Stimulated activated effector memory CD8-positive, alpha-beta T cell treated with anti-CD3 and anti-CD28 coated beads, Interleukin-12 subunit alpha, Interleukin-12 subunit beta, amount 100 ng/mL, for 72 hours (primary cell): ENCODE results near the gene SNAP29.

ENCODE experiments used
- ATAC-seq: fragments of 150-1000 bp; cut with Tn5 transposase; 2 replicates; pipeline ENCODE4 v1.10.0; 2021
- DNase-seq, 2 donors: peaks; one replicate each; pipeline ENCODE4 v3.0.0; 2021 to 2022; ENCODE audit warnings: low spot score in 2 of 2
- H3K27ac Mint-ChIP-seq: one replicate; pipeline ENCODE4 v1.8.0; 2022; ENCODE audit warnings: mild to moderate bottlenecking, mixed read lengths
- H3K36me3 Mint-ChIP-seq: one replicate; pipeline ENCODE4 v1.8.0; 2022; ENCODE audit warnings: mild to moderate bottlenecking, mixed read lengths
- H3K4me1 Mint-ChIP-seq: one replicate; pipeline ENCODE4 v1.8.0; 2022; ENCODE audit warnings: mixed read lengths
- H3K4me3 Mint-ChIP-seq: one replicate; pipeline ENCODE4 v1.8.0; 2022; ENCODE audit warnings: mild to moderate bottlenecking, mixed read lengths
- H3K9me3 Mint-ChIP-seq: one replicate; pipeline ENCODE4 v1.8.0; 2022; ENCODE audit warnings: mixed read lengths

Gene SNAP29

GRCh38 chr22:20868025-20868962 lies 9.5 kb downstream of the SNAP29 start:
- peak overlapping the region; percentile 86 for H3K27ac Mint-ChIP-seq
- DNase-seq (no peak), ATAC-seq (no peak)
- H3K9me3 Mint-ChIP-seq, result no peaks in the 10 kb centered on the region
- peaks cover 44% of the 10 kb centered on the region for H3K4me1 Mint-ChIP-seq
- H3K4me3 Mint-ChIP-seq, result no peak overlapping the region
- H3K36me3 Mint-ChIP-seq, result peaks cover 56% of the 10 kb centered on the region

GRCh38 chr22:20869234-20869633 lies 10.4 kb downstream of the SNAP29 start:
- ATAC-seq, result no peak
- Mint-ChIP-seq H3K4me1 (peaks cover 36% of the 10 kb centered on the region), H3K27ac (peak overlapping the region; percentile 81), H3K36me3 (peaks cover 60% of the 10 kb centered on the region), H3K4me3 (no peak overlapping the region), H3K9me3 (no peaks in the 10 kb centered on the region)
- DNase-seq, result no peak

- no peak for DNase-seq
- ATAC-seq, result no peak
- peaks cover 11% of the 10 kb centered on the region for H3K4me1 Mint-ChIP-seq
- no peak overlapping the region for H3K4me3 Mint-ChIP-seq
- peaks cover 87% of the 10 kb centered on the region for H3K36me3 Mint-ChIP-seq
- no peaks in the 10 kb centered on the region for H3K9me3 Mint-ChIP-seq
- H3K27ac Mint-ChIP-seq, result no peak overlapping the region
Observed at GRCh38 chr22:20873214-20873613, 14.4 kb downstream of the SNAP29 start.

GRCh38 chr22:20875296-20875695 lies 16.5 kb downstream of the SNAP29 start:
- ATAC-seq (no peak), DNase-seq (no peak)
- H3K4me1 Mint-ChIP-seq, result peaks cover 5% of the 10 kb centered on the region
- H3K9me3 Mint-ChIP-seq, result no peaks in the 10 kb centered on the region
- peaks cover 82% of the 10 kb centered on the region for H3K36me3 Mint-ChIP-seq
- H3K4me3 Mint-ChIP-seq, result no peak overlapping the region
- H3K27ac Mint-ChIP-seq, result peak overlapping the region; percentile 30

- no peak overlapping the region for H3K4me3 Mint-ChIP-seq
- peaks cover 5% of the 10 kb centered on the region for H3K4me1 Mint-ChIP-seq
- H3K36me3 Mint-ChIP-seq, result peaks cover 74% of the 10 kb centered on the region
- H3K27ac Mint-ChIP-seq, result no peak overlapping the region
- ATAC-seq (no peak), DNase-seq (no peak)
- H3K9me3 Mint-ChIP-seq, result no peaks in the 10 kb centered on the region
Observed at GRCh38 chr22:20877715-20878114, 18.9 kb downstream of the SNAP29 start.

- H3K4me1 Mint-ChIP-seq, result peaks cover 11% of the 10 kb centered on the region
- DNase-seq (no peak), ATAC-seq (no peak)
- no peak overlapping the region for H3K4me3 Mint-ChIP-seq
- H3K27ac Mint-ChIP-seq, result peak overlapping the region; percentile 38
- peaks cover 74% of the 10 kb centered on the region for H3K36me3 Mint-ChIP-seq
- no peaks in the 10 kb centered on the region for H3K9me3 Mint-ChIP-seq
Observed at GRCh38 chr22:20881231-20881630, 22.4 kb downstream of the SNAP29 start.

- ATAC-seq, result no peak
- Mint-ChIP-seq H3K36me3 (peaks cover 73% of the 10 kb centered on the region), H3K9me3 (no peaks in the 10 kb centered on the region), H3K4me3 (no peak overlapping the region), H3K27ac (peak overlapping the region; percentile 38), H3K4me1 (peaks cover 11% of the 10 kb centered on the region)
- no peak for DNase-seq
Observed at GRCh38 chr22:20881869-20882815, 23.3 kb downstream of the SNAP29 start.

DNA sequence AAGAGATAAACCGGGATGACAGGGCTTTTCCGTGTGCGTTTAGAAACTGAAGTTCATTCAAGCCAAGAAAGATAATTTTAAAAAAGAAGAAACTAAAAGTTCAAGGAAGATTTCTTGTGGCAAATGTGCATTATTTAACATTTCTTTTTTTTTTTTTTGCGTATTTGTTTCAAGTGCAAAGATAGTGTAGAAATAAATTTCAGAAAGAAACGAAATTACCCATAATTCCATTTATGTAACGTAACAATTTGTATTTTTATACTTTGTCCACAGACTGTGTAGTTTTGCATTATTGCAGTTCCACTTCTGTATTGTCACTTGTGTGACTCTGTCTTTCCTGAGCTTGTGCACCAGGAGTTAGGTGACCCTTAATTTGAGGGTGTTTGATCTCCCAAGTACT lies 24.0 kb downstream of the SNAP29 start:
- H3K4me1 Mint-ChIP-seq, result peaks cover 11% of the 10 kb centered on the region
- no peak for ATAC-seq
- DNase-seq, result no peak
- no peaks in the 10 kb centered on the region for H3K9me3 Mint-ChIP-seq
- peaks cover 75% of the 10 kb centered on the region for H3K36me3 Mint-ChIP-seq
- H3K27ac Mint-ChIP-seq, result peak overlapping the region; percentile 33
- H3K4me3 Mint-ChIP-seq, result no peak overlapping the region

GRCh38 chr22:20884454-20884853 lies 25.6 kb downstream of the SNAP29 start:
- H3K9me3 Mint-ChIP-seq, result no peaks in the 10 kb centered on the region
- H3K4me3 Mint-ChIP-seq, result no peak overlapping the region
- ATAC-seq, result no peak
- H3K4me1 Mint-ChIP-seq, result peaks cover 5% of the 10 kb centered on the region
- peak overlapping the region; percentile 83 for H3K27ac Mint-ChIP-seq
- DNase-seq, result no peak
- peaks cover 80% of the 10 kb centered on the region for H3K36me3 Mint-ChIP-seq

DNA sequence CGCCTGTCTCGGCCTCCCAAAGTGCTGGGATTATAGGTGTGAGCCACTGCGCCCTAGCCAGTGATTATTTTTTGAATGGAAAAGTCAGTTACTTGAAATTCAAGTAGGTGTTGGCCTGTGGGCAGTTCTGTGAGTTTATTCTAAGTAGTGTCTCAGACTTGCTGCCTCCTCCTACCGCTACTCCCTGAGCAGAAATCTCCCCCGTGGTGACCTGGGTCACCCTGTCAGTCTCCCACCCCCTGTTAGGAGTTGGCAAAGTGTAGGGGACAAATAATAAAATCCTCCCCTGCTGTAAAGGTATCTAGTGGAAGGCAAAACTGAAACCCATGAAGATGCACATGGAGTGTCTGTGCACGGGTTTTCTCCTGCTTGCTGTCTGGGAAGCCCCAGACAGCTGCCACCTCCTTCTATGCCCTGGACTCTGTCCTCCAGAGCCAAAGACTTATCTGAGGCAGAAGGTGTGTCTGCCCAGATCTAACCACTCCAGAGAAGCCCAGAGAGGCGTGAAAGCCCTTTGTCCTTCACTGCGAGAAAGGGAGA lies 26.3 kb downstream of the SNAP29 start:
- Mint-ChIP-seq H3K9me3 (no peaks in the 10 kb centered on the region), H3K4me3 (no peak overlapping the region), H3K27ac (peak overlapping the region; percentile 83), H3K4me1 (peaks cover 5% of the 10 kb centered on the region), H3K36me3 (peaks cover 86% of the 10 kb centered on the region)
- no peak for ATAC-seq
- DNase-seq, result no peak

- no peak overlapping the region for H3K4me3 Mint-ChIP-seq
- DNase-seq, result peak; percentile 8 to 57
Observed at GRCh38 chr22:20885557-20886323, 26.9 kb downstream of the SNAP29 start.

DNA sequence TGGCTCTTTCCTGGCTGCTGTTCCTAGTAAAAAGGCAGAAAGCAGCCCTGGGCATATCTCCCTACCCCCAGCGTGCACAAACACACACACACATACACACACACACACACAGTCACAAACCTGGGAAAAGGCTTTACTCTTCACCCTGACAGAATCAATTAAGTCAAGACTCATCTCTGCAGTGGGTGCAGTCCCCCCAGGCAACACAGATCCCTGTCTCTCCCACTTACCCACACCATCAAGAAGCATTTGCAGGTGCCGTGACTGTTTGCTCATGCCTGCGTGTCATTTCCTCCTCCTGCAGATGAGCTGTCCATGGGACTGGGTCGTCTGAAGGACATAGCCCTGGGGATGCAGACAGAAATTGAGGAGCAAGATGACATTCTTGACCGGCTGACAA lies 28.6 kb downstream of the SNAP29 start:
- DNase-seq (no peak), ATAC-seq (no peak)
- Mint-ChIP-seq H3K36me3 (peaks cover 72% of the 10 kb centered on the region), H3K9me3 (no peaks in the 10 kb centered on the region), H3K4me3 (no peak overlapping the region), H3K27ac (peak overlapping the region; percentile 29), H3K4me1 (peaks cover 5% of the 10 kb centered on the region)

More at GRCh38 chr22:20885557-20886323, 26.9 kb downstream of the SNAP29 start:
- ATAC-seq, result peak; percentile 69
- peak overlapping the region; percentile 83 for H3K27ac Mint-ChIP-seq
- no peaks in the 10 kb centered on the region for H3K9me3 Mint-ChIP-seq
- H3K36me3 Mint-ChIP-seq, result peaks cover 80% of the 10 kb centered on the region
- H3K4me1 Mint-ChIP-seq, result peaks cover 5% of the 10 kb centered on the region

DNA sequence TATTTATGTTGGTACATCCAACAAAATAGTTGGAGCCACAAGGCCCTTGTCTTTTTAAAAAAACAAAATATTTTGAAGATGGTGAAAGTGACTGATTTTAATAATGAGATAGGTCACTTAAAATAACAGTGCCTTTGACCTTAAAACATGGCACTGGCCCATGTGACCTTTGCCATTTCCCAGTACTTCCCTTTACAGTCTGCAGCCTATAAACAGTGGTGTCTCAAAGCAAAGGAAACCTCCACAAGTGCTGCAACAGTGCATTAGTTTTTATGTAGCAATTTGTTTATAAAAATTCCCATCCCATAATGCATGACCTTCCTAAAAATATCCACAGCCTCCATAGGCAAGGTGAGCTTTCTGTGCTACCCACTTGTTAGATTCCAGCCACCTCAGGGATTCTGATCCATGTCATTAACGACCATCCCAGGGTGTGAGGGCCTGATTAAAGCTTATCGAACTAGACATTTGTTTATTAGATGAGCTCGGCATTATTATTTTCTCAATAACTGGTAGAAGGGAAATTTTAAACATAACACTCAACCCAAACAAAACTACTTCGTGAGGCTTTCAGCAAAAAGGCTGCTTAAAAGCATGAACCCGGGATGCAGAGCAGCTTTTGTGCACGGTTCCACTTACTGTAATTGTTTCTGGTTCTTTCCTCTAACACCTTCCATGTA lies 30.4 kb downstream of the SNAP29 start:
- ATAC-seq (no peak), DNase-seq (no peak)
- Mint-ChIP-seq H3K4me3 (no peak overlapping the region), H3K4me1 (peaks cover 5% of the 10 kb centered on the region), H3K36me3 (peaks cover 54% of the 10 kb centered on the region), H3K27ac (no peak overlapping the region), H3K9me3 (no peaks in the 10 kb centered on the region)

DNA sequence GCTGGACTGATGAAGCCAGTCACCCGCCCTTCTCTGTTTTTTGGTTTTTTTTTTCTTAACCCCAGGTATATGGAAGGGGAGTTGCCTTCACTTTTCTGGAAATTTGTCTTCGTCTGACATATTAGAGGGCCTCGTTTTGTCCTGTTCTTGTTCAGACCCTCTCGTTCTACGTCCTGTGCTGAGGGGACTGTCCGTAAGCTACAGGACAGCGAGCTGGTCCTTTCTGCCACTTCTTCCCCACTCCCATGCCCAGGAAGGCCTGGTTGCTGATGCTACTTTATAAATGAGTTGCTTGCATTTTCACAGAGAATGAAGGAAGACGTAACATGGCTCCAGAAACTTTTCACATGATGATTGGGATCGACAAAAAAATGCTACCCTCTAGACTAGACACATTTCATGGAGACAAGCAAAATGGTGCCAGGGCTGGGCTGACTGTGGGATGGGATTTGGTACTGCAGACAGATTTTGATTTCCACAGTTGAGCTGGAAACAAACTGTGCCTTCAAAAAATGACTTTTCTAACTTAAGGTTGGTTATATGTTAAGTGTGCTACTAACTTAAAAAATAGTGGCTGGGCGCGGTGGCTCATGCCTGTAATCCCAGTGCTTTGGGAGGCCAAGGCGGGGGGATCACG lies 31.2 kb downstream of the SNAP29 start:
- Mint-ChIP-seq H3K36me3 (peaks cover 46% of the 10 kb centered on the region), H3K9me3 (no peaks in the 10 kb centered on the region), H3K27ac (no peak overlapping the region), H3K4me3 (no peak overlapping the region), H3K4me1 (peaks cover 5% of the 10 kb centered on the region)
- ATAC-seq (no peak), DNase-seq (no peak)
